IMR-90 (cell line): ENCODE results near the gene UBE2QL1. TPM values are rescaled to one million over a fixed set of nuclear protein-coding genes. Genes with fewer than 3 reads are reported as not detected.
A peak's percentile ranks its signal among the peaks of the same experiment; 100 is the strongest.

Experiments used
- ATAC-seq: fragments of 200-7000 bp; cut with Tn5 transposase; 2 replicates; pipeline ENCODE4 v1.9.1; 2020; ENCODE audit warnings: low read depth, mild to moderate bottlenecking, moderate library complexity
- BruUV-seq: library from RNA; stranded (reverse); fragments of 400-500 nt; replicated peaks from 2 replicates; lab custom pipeline; 2021; lab: Mats Ljungman, UMichigan
- CTCF ChIA-PET: fragments of 300-600 bp; formaldehyde crosslinking; extraction: SDS; loops from one replicate; lab custom pipeline; 2021; ENCODE audit warnings: antibody characterized with exemption; lab: Yijun Ruan, JAX
- POLR2A ChIA-PET: fragments of 300-600 bp; sonication (Branson Sonifier 250); formaldehyde crosslinking; loops from one replicate; lab custom pipeline; 2022; ENCODE audit warnings: antibody characterized with exemption; ENCODE audit not compliant: unreplicated experiment; lab: Charles Lee
- DNase-seq: peaks from one replicate; pipeline ENCODE4 v3.0.0; 2013
- H2AFZ ChIP-seq: replicated peaks from 2 replicates; pipeline ENCODE3; 2013; ENCODE audit warnings: low read length, mild to moderate bottlenecking; ENCODE audit not compliant: poor library complexity
- H2AK5ac ChIP-seq: 2 replicates; pipeline ENCODE4 v1.6.1; 2013; ENCODE audit warnings: low read depth, low read length, inconsistent platforms
- H2AK9ac ChIP-seq: replicated peaks from 2 replicates; pipeline ENCODE3; 2013; ENCODE audit warnings: mild to moderate bottlenecking, low read depth, low read length, moderate library complexity; ENCODE audit not compliant: poor library complexity
- H2BK120ac ChIP-seq: 2 replicates; pipeline ENCODE4 v1.6.1; 2013; ENCODE audit warnings: low read depth, low read length, inconsistent platforms
- H2BK15ac ChIP-seq: 3 replicates; pipeline ENCODE4 v1.6.1; 2013; ENCODE audit warnings: low read depth, low read length, inconsistent platforms
- H2BK20ac ChIP-seq: 2 replicates; pipeline ENCODE4 v1.6.1; 2013; ENCODE audit warnings: low read depth, mild to moderate bottlenecking, inconsistent platforms, low read length, moderate library complexity
- H2BK5ac ChIP-seq: 2 replicates; pipeline ENCODE4 v1.6.1; 2013; ENCODE audit warnings: mild to moderate bottlenecking, low read depth, low read length, inconsistent platforms; ENCODE audit not compliant: poor library complexity, severe bottlenecking
- H3K14ac ChIP-seq: replicated peaks from 2 replicates; pipeline ENCODE4 v1.6.1; 2013; ENCODE audit warnings: low read depth, low read length, inconsistent platforms
- H3K18ac ChIP-seq: 2 replicates; pipeline ENCODE4 v1.6.1; 2013; ENCODE audit warnings: low read depth, low read length, control low read depth
- H3K23ac ChIP-seq: 2 replicates; pipeline ENCODE4 v1.6.1; 2013; ENCODE audit warnings: low read depth, low read length, inconsistent platforms
- H3K27ac ChIP-seq: 2 replicates; pipeline ENCODE4 v1.5.1; 2013; ENCODE audit warnings: mild to moderate bottlenecking, control low read depth, low read length; ENCODE audit not compliant: insufficient read depth
- H3K27me3 ChIP-seq: 2 replicates; pipeline ENCODE4 v1.6.1; 2013; ENCODE audit warnings: low read length; ENCODE audit not compliant: control insufficient read depth, insufficient read depth
- H3K36me3 ChIP-seq: 2 replicates; pipeline ENCODE4 v1.6.1; 2013; ENCODE audit warnings: low read length, mixed read lengths; ENCODE audit not compliant: control insufficient read depth, insufficient read depth
- H3K4ac ChIP-seq: 2 replicates; pipeline ENCODE4 v1.6.1; 2013; ENCODE audit warnings: low read depth, low read length, inconsistent platforms
- H3K4me1 ChIP-seq: 2 replicates; pipeline ENCODE4 v1.6.1; 2013; ENCODE audit warnings: low read length, mixed read lengths; ENCODE audit not compliant: control insufficient read depth, insufficient read depth
- H3K4me2 ChIP-seq: 2 replicates; pipeline ENCODE4 v1.6.1; 2013; ENCODE audit warnings: low read depth, mild to moderate bottlenecking, control low read depth, low read length, moderate library complexity
- H3K4me3 ChIP-seq: 2 replicates; pipeline ENCODE4 v1.5.1; 2013; ENCODE audit warnings: low read depth, mild to moderate bottlenecking, control low read depth, low read length, moderate library complexity; ENCODE audit not compliant: insufficient read depth
- H3K56ac ChIP-seq: 2 replicates; pipeline ENCODE4 v1.6.1; 2013; ENCODE audit warnings: low read length, inconsistent platforms; ENCODE audit not compliant: insufficient read depth; ENCODE audit errors: extremely low read depth
- H3K79me1 ChIP-seq, 2 experiments: 2 replicates each; pipeline ENCODE4 v1.6.1; 2013; ENCODE audit warnings: low read length in 2 of 2, inconsistent platforms in 1 of 2, low read depth in 1 of 2
- H3K9ac ChIP-seq: 2 replicates; pipeline ENCODE4 v1.6.1; 2013; ENCODE audit warnings: low read depth, low read length, control low read depth
- H3K9me1 ChIP-seq: 2 replicates; pipeline ENCODE4 v1.6.1; 2013; ENCODE audit warnings: low read length, inconsistent platforms; ENCODE audit not compliant: insufficient read depth
- H3K9me3 ChIP-seq: 2 replicates; pipeline ENCODE4 v1.6.1; 2013; ENCODE audit warnings: low read length; ENCODE audit not compliant: control insufficient read depth, insufficient read depth
- H4K20me1 ChIP-seq: 2 replicates; pipeline ENCODE4 v1.6.1; 2013; ENCODE audit warnings: low read length, inconsistent platforms; ENCODE audit not compliant: insufficient read depth
- H4K5ac ChIP-seq: 2 replicates; pipeline ENCODE4 v1.6.1; 2013; ENCODE audit warnings: mild to moderate bottlenecking, low read depth, low read length, control low read depth
- H4K8ac ChIP-seq, 2 experiments: 2 replicates each; pipeline ENCODE4 v1.6.1; 2013; ENCODE audit warnings: low read depth in 2 of 2, low read length in 2 of 2, control low read depth in 1 of 2, inconsistent platforms in 1 of 2
- H4K91ac ChIP-seq: 2 replicates; pipeline ENCODE4 v1.6.1; 2013; ENCODE audit warnings: low read depth, low read length, inconsistent platforms; ENCODE audit not compliant: insufficient read depth
- BHLHE40 ChIP-seq: fragments of 150-350 bp; IDR thresholded peaks from 2 replicates; pipeline ENCODE4 v1.6.1; 2016; ENCODE audit warnings: mild to moderate bottlenecking, low read depth, low read length
- CEBPB ChIP-seq: IDR thresholded peaks from 2 replicates; pipeline ENCODE4 v1.6.1; 2012; ENCODE audit warnings: low read depth, low read length, improper control_type of control experiment
- FOS ChIP-seq: fragments of 150-350 bp; IDR thresholded peaks from 2 replicates; pipeline ENCODE4 v1.6.1; 2016; ENCODE audit warnings: low read depth, low read length
- MAFK ChIP-seq: IDR thresholded peaks from 2 replicates; pipeline ENCODE4 v1.6.1; 2012; ENCODE audit warnings: low read depth, low read length, improper control_type of control experiment
- NFE2L2 ChIP-seq: fragments of 150-350 bp; IDR thresholded peaks from 2 replicates; pipeline ENCODE4 v1.6.1; 2016; ENCODE audit warnings: low read depth, mild to moderate bottlenecking, low read length
- WGBS, 2 experiments: methylation state at CpG; one replicate each; pipeline versions ENCODE4 v1.1.5 to v1.1.7; 2013; ENCODE audit warnings: missing lambda C conversion rate in 2 of 2; ENCODE audit not compliant: insufficient read length in 1 of 2; ENCODE audit errors: extremely low coverage in 2 of 2; 5-methylcytosine and 5-hydroxymethylcytosine counted together
- dilution Hi-C: fragments of 300-500 bp; cut with HindIII; formaldehyde crosslinking; loops from one replicate; pipeline ENCODE4 v1.14.3; 2018; ENCODE audit warnings: low sequenced_read_pairs; ENCODE audit not compliant: unreplicated experiment
- in situ Hi-C: fragments of 300-500 bp; cut with MboI; formaldehyde crosslinking; loops from 3 replicates; pipeline ENCODE4 v1.14.3; 2019; ENCODE audit warnings: low sequenced_read_pairs, inconsistent platforms, mixed read lengths
- intact Hi-C: fragments of 100-400 bp; cut with micrococcal nuclease; formaldehyde crosslinking; loops from 2 replicates; pipeline ENCODE4 v1.10.0; 2022
- polyA plus RNA-seq, 3 experiments: library from polyadenylated mRNA; depleted of rRNA; stranded (reverse); fragments of >200 nt; gene quantifications; 2 replicates each; pipeline ENCODE4 v1.2.3, GENCODE V29; 2012; ENCODE audit warnings: low replicate concordance in 1 of 3
- total RNA-seq: library from RNA; depleted of rRNA; stranded (reverse); fragments of >200 nt; gene quantifications from 2 replicates; pipeline ENCODE4 v1.2.3, GENCODE V29; 2012
- TF ChIP-seq, protein P1 (sequence below): fragments of 150-350 bp; IDR thresholded peaks from 2 replicates; pipeline ENCODE4 v1.6.1; 2017; ENCODE audit warnings: mild to moderate bottlenecking, antibody characterized with exemption, low read length, low read depth

Gene UBE2QL1
- total and polyA plus RNA-seq, 2 of the 4 experiments (the other 2 are of a cell fraction), result not detected

DNA sequence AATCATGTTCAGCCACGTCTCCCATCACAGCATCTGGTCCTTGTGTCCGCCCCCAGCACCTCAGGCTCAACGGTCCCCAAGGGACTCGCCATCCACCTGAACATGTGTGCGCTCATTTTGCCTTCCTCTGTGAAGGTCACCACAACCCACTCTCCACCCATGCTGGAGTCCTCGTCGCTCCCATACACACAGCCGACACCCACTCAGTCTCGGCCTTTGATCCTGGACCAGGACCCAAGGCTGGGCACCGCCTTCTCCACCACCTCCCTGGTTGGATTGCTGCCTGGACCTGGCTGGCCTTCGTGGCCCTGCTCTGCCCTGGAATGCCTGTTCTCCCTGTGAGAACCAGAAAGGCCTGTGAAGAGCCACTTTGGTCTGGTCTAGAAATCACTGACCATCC lies 60.3 kb downstream of the UBE2QL1 start:
- Histone ChIP-seq H4K8ac (no peak overlapping the region), H3K18ac (no peak overlapping the region), H2BK120ac (no peak overlapping the region), H3K9ac (no peak overlapping the region), H3K9me1 (no peaks in the 10 kb centered on the region), H3K14ac (no peak overlapping the region), H4K91ac (no peak overlapping the region), H3K27ac (no peak overlapping the region), H3K4me1 (no peaks in the 10 kb centered on the region), H3K27me3 (no peaks in the 10 kb centered on the region), H4K5ac (no peak overlapping the region), H2BK15ac (no peak overlapping the region), H2AFZ (peak overlapping the region; percentile 32), H3K9me3 (peaks cover 2% of the 10 kb centered on the region; the same call in 1 of the 2 replicates), H4K20me1 (no peaks in the 10 kb centered on the region), H2AK9ac (no peak overlapping the region), H3K79me1 (no peaks in the 10 kb centered on the region), H3K23ac (no peak overlapping the region), H2AK5ac (no peak overlapping the region), H2BK20ac (no peak overlapping the region), H3K4me3 (no peak overlapping the region), H3K56ac (no peak overlapping the region), H3K4ac (no peak overlapping the region), H3K4me2 (no peak overlapping the region), H2BK5ac (no peak overlapping the region), H3K36me3 (no peaks in the 10 kb centered on the region)
- ATAC-seq, result no peak
- DNase-seq, result no peak
- BruUV-seq, result no TSS peak
- WGBS, 2 experiments, result 68% methylated on average over 8 of the region's 11 CpGs; no CpG with 5 or more reads in 1 of the 2 experiments
- intact Hi-C loops, result no loop called here
- in situ Hi-C loops, result no loop called here
- dilution Hi-C loops, result no loop called here
- TF ChIP-seq, protein P1, sequence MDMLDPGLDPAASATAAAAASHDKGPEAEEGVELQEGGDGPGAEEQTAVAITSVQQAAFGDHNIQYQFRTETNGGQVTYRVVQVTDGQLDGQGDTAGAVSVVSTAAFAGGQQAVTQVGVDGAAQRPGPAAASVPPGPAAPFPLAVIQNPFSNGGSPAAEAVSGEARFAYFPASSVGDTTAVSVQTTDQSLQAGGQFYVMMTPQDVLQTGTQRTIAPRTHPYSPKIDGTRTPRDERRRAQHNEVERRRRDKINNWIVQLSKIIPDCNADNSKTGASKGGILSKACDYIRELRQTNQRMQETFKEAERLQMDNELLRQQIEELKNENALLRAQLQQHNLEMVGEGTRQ, result no peak
- no peak for TF ChIP-seq FOS
- no peak for TF ChIP-seq BHLHE40
- TF ChIP-seq CEBPB, result no peak
- no peak for TF ChIP-seq MAFK
- TF ChIP-seq NFE2L2, result no peak
- ChIA-PET POLR2A (no interaction called here), CTCF (no interaction called here)
